Heart right ventricle (tissue), 16 donors: ENCODE measurements around the gene MUC20. TPM values are rescaled to one million over a fixed set of nuclear protein-coding genes. Genes with fewer than 3 reads are reported as not detected.
"Not testable (repeated sequence)": the region's sequence is repeated elsewhere in the genome, so short reads cannot be mapped to it uniquely, and the experiment has no call there.

Experiments used
- ATAC-seq, 8 donors: fragments of 200-7000 bp; cut with Tn5 transposase; one replicate each; pipeline ENCODE4 v1.9.1; 2020; ENCODE audit warnings: mild to moderate bottlenecking in 8 of 8, moderate library complexity in 8 of 8, moderate number of reproducible peaks in 1 of 8
- DNase-seq, 2 donors: peaks; one replicate each; pipeline ENCODE4 v3.0.0-alpha.2; 2020
- H3K27ac ChIP-seq, 10 donors: fragments of 200-600 bp; sonication (generic) in 2 of 10; one replicate each; pipeline versions ENCODE4 v1.5.0 to v1.8.0; 2020 to 2022; ENCODE audit warnings: mild to moderate bottlenecking in 3 of 10
- H3K27me3 ChIP-seq, 7 donors: fragments of 200-600 bp; one replicate each; pipeline ENCODE4 v1.8.0; 2021 to 2022; ENCODE audit warnings: mild to moderate bottlenecking in 2 of 7
- H3K36me3 ChIP-seq, 9 donors: fragments of 200-600 bp; sonication (generic) in 1 of 9; one replicate each; pipeline versions ENCODE4 v1.5.0 to v1.8.0; 2020 to 2022; ENCODE audit warnings: mild to moderate bottlenecking in 2 of 9
- H3K4me1 ChIP-seq, 9 donors: fragments of 200-600 bp; sonication (generic) in 1 of 9; one replicate each; pipeline versions ENCODE4 v1.5.0 to v1.8.0; 2020 to 2022; ENCODE audit warnings: mild to moderate bottlenecking in 4 of 9
- H3K4me3 ChIP-seq, 10 donors: fragments of 200-600 bp; sonication (generic) in 2 of 10; one replicate each; pipeline versions ENCODE4 v1.5.0 to v1.8.0; 2020 to 2022; ENCODE audit warnings: mild to moderate bottlenecking in 7 of 10, moderate library complexity in 2 of 10
- H3K9me3 ChIP-seq, 11 donors: fragments of 200-600 bp in 10 of 11; sonication (generic) in 2 of 11; one replicate each; pipeline versions ENCODE4 v1.5.0 to v1.8.0; 2013 to 2022; ENCODE audit warnings: mild to moderate bottlenecking in 2 of 11, control low read depth in 1 of 11, moderate library complexity in 1 of 11
- CTCF ChIP-seq, 9 donors: fragments of 200-600 bp; sonication (generic) in 2 of 9; IDR thresholded peaks; one replicate each; pipeline versions ENCODE4 v1.5.0 to v1.8.0; 2021 to 2022; ENCODE audit warnings: antibody characterized with exemption in 9 of 9, mild to moderate bottlenecking in 5 of 9, moderate library complexity in 1 of 9
- WGBS, 2 donors: extraction: QIAGEN DNeasy Blood & Tissue Kit; methylation state at CpG; one replicate each; pipeline ENCODE4 v1.1.7; 2013; ENCODE audit warnings: inconsistent platforms in 1 of 2; 5-methylcytosine and 5-hydroxymethylcytosine counted together
- intact Hi-C, 10 donors: fragments of 100-400 bp; cut with DNase I; formaldehyde crosslinking; loops; one replicate each; pipeline versions ENCODE4 v1.11.1 to v1.14.2; 2022
- polyA plus RNA-seq, 2 donors: library from polyadenylated mRNA; stranded (reverse); fragments of 200-250 nt; gene quantifications; one replicate each; pipeline ENCODE4 v1.2.3, GENCODE V29; 2013
- total RNA-seq, 10 donors: library from RNA; stranded (reverse); fragmentation: NEBNext Ultra II Directional in 3 of 10; extraction: Animal tissue kit (Norgen Biotek cat#: 25700) in 3 of 10; gene quantifications; one replicate each; pipeline versions ENCODE4 v1.2.1 to v1.2.4, GENCODE V29; 2021 to 2023
- donor health status: Arrhythmogenic right ventricular cardiomyopathy.
- donor health status: ischemic (EF 13 %, LVEDD 7.1; RV severe dilation, severe dysfunction).
- donor health status: healthy with polysubstance abuse.
- donor health status: DM: no; HTN: yes; CAD: no.
- donor health status: DM: no; HTN: no; CAD: no.
- donor health status: ischemic (EF 25% LVEDD 6.9; RV normal size, moderate dysfunction).
- donor health status: ischemic (EF 25% LVEDD 5.7; RV mildly dilated, moderate dysfunction).
- donor health status: healthy.
- donor health status: DM: yes; HTN: yes; CAD: no.
- donor health status: Ischemic cardiomyopathy.
- donor health status: ischemic (EF 35%, LVEDD 5.7; RV mildly dilated, moderate dysfunction).
- donor health status: nonischemic (EF 11% LVEDD 7.7; RV severe dilation, severe dysfunction).
- donor health status: DM: yes; HTN: yes; CAD: no.
- donor health status: PGD.
- donor health status: ischemic (EF 29% LVEDD 5.4; RV normal size, mild dysfunction).
- donor health status: nonischemic (EF 23%, LVEDD 6.1; RV moderate dilation, normal function).

The MUC20 gene
- total and polyA plus RNA-seq, 12 donors: 0.36 to 7.6 (median 2.5) TPM

- H3K27ac ChIP-seq: no peak overlapping the region
- intact Hi-C loops: no loop called here
- TF ChIP-seq CTCF (IDR thresholded peaks at IDR 0.05): no peak
- no peaks in the 10 kb centered on the region for H3K9me3 ChIP-seq
- DNase-seq (no peak), ATAC-seq (peak in 1 of 8 donors; percentile 16)
- WGBS, 2 donors: 85 to 90% methylated on average over 12 of the region's 12 CpGs
- H3K4me1 ChIP-seq: no peaks in the 10 kb centered on the region
- H3K36me3 ChIP-seq: peaks cover 0 to 57% (median 37%) of the 10 kb centered on the region in 9 donors
- H3K4me3 ChIP-seq: no peak overlapping the region
- H3K27me3 ChIP-seq: no peaks in the 10 kb centered on the region
Observed at GRCh38 chr3:195711813-195712534, 8.8 kb upstream of the MUC20 start.

DNA sequence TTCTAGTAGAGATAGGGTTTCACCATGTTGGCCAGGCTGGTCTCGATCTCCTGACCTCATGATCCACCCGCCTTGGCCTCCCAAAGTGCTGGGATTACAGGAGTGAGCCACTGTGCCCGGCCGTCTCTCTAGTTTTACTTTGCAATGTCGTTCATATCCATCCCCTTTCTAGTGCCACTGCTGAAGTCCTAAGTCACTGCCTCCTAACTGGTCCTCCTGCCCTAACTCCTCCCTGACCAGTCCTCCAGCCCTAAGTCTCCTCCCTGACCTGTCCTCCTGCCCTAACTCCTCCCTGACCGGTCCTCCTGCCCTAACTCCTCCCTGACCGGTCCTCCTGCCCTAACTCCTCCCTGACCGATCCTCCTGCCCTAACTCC is 8.3 kb upstream of the MUC20 start:
- H3K36me3 ChIP-seq: peaks cover 0 to 57% (median 37%) of the 10 kb centered on the region in 9 donors
- DNase-seq, H3K27ac ChIP-seq, H3K4me3 ChIP-seq, H3K4me1 ChIP-seq, H3K27me3 ChIP-seq, ATAC-seq, H3K9me3 ChIP-seq, intact Hi-C loops: not testable (repeated sequence)
- 69 to 74% methylated on average over 8 of the region's 8 CpGs for WGBS, 2 donors

DNA sequence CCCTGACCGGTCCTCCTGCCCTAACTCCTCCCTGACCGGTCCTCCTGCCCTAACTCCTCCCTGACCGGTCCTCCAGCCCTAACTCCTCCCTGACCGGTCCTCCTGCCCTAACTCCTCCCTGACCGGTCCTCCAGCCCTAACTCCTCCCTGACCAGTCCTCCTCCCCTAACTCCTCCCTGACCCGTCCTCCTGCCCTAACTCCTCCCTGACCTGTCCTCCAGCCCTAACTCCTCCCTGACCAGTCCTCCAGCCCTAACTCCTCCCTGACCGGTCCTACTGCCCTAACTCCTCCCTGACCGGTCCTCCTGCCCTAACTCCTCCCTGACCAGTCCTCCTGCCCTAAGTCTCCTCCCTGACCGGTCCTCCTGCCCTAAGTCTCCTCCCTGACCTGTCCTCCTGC is 7.6 kb upstream of the MUC20 start:
- H3K36me3 ChIP-seq: peaks cover 0 to 53% (median 37%) of the 10 kb centered on the region in 9 donors
- H3K27ac ChIP-seq, intact Hi-C loops, H3K4me3 ChIP-seq, H3K4me1 ChIP-seq, H3K9me3 ChIP-seq, H3K27me3 ChIP-seq, ATAC-seq, DNase-seq: not testable (repeated sequence)
- WGBS, 2 donors: 30 to 32% methylated on average over 8 of the region's 9 CpGs

- no peak overlapping the region for H3K27ac ChIP-seq
- peaks cover 0 to 40% (median 25%) of the 10 kb centered on the region in 9 donors for H3K36me3 ChIP-seq
- no peak for TF ChIP-seq CTCF (IDR thresholded peaks at IDR 0.05)
- DNase-seq (no peak), ATAC-seq (peak in 2 of 8 donors; percentile 37 to 66)
- intact Hi-C loops: loop anchor here in 2 of 10 donors (5.0 kb wide), 1 partner anchor 97 kb away; no protein-coding TSS in a partner anchor
- H3K9me3 ChIP-seq: no peaks in the 10 kb centered on the region
- WGBS, 2 donors: 81 to 82% methylated on average over 6 of the region's 6 CpGs
- H3K27me3 ChIP-seq: no peaks in the 10 kb centered on the region
- no peak overlapping the region for H3K4me3 ChIP-seq
- no peaks in the 10 kb centered on the region for H3K4me1 ChIP-seq
Observed at GRCh38 chr3:195714380-195715011, 6.3 kb upstream of the MUC20 start.

DNA sequence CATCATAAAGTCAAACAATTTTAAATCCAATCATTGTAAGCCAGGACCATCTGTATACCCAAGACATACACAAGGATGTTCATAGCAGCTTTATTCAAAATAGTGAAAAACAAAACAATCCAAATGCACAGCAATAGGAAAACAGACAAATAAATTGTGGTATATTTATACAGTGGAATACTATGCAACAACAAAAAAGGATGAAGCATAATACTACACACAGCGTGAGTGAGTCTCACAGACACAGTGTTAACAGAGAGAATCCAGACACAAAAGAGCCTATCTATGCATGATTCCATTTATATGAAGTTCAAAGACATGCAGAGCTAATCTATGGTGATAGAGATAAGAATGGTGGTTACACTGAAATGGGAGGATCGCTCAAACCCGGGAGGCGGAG is 5.6 kb upstream of the MUC20 start:
- peak in 1 of 8 donors; percentile 13 for ATAC-seq
- no peak overlapping the region for H3K27ac ChIP-seq
- no peaks in the 10 kb centered on the region for H3K27me3 ChIP-seq
- H3K4me3 ChIP-seq: no peak overlapping the region
- TF ChIP-seq CTCF (IDR thresholded peaks at IDR 0.05): no peak
- H3K36me3 ChIP-seq: peaks cover 0 to 34% (median 24%) of the 10 kb centered on the region in 9 donors
- intact Hi-C loops: loop anchor here in 2 of 10 donors (5.0 kb wide), 1 partner anchor 98 kb away; no protein-coding TSS in a partner anchor
- H3K9me3 ChIP-seq: no peaks in the 10 kb centered on the region
- WGBS, 2 donors: 51 to 60% methylated on average over 4 of the region's 4 CpGs
- no peaks in the 10 kb centered on the region for H3K4me1 ChIP-seq
- no peak for DNase-seq
